ENCODE measurements around the gene MYO1D.

The MYO1D gene

GRCh38 chr17:32807577-32807976 is 69.3 kb downstream of the MYO1D start:
- no peak for FAIRE-seq
- no peak for TF ChIP-seq CTCF (IDR thresholded peaks at IDR 0.05; ENCODE audit: insufficient read depth, missing control alignments)

GRCh38 chr17:32806646-32807045 is 70.3 kb downstream of the MYO1D start:
- FAIRE-seq (no peak), DNase-seq (ENCODE audit: insufficient read length, low spot score) (no peak)

More at GRCh38 chr17:32807577-32807976, 69.3 kb downstream of the MYO1D start:
- DNase-seq (ENCODE audit: insufficient read length, low spot score) = no peak

GRCh38 chr17:32805029-32805976 is 71.6 kb downstream of the MYO1D start:
- FAIRE-seq (no peak), DNase-seq (ENCODE audit: insufficient read length, low spot score) (no peak)
- TF ChIP-seq CTCF (IDR thresholded peaks at IDR 0.05; ENCODE audit: insufficient read depth, missing control alignments) = no peak

More at GRCh38 chr17:32806646-32807045, 70.3 kb downstream of the MYO1D start:
- TF ChIP-seq CTCF (IDR thresholded peaks at IDR 0.05; ENCODE audit: insufficient read depth, missing control alignments) = no peak

GRCh38 chr17:32803544-32803943 is 73.4 kb downstream of the MYO1D start:
- DNase-seq (ENCODE audit: insufficient read length, low spot score) (no peak), FAIRE-seq (no peak)
- TF ChIP-seq CTCF (IDR thresholded peaks at IDR 0.05; ENCODE audit: insufficient read depth, missing control alignments) = no peak

GRCh38 chr17:32802306-32802705 is 74.6 kb downstream of the MYO1D start:
- FAIRE-seq = no peak

GRCh38 chr17:32801641-32802040 is 75.3 kb downstream of the MYO1D start:
- no peak for DNase-seq (ENCODE audit: insufficient read length, low spot score)
- FAIRE-seq = no peak
- no peak for TF ChIP-seq CTCF (IDR thresholded peaks at IDR 0.05; ENCODE audit: insufficient read depth, missing control alignments)

More at GRCh38 chr17:32802306-32802705, 74.6 kb downstream of the MYO1D start:
- no peak for TF ChIP-seq CTCF (IDR thresholded peaks at IDR 0.05; ENCODE audit: insufficient read depth, missing control alignments)
- no peak for DNase-seq (ENCODE audit: insufficient read length, low spot score)

GRCh38 chr17:32801193-32801592 is 75.7 kb downstream of the MYO1D start:
- DNase-seq (ENCODE audit: insufficient read length, low spot score) (no peak), FAIRE-seq (no peak)
- TF ChIP-seq CTCF (IDR thresholded peaks at IDR 0.05; ENCODE audit: insufficient read depth, missing control alignments) = no peak

Measured in D721Med (cell line).